ELR (cell line): ENCODE results near the gene RFLNA.

Experiments
- DNase-seq: peaks from one replicate; pipeline ENCODE4 v3.0.0-alpha.2; 2015; ENCODE audit warnings: low read depth

RFLNA gene

DNA sequence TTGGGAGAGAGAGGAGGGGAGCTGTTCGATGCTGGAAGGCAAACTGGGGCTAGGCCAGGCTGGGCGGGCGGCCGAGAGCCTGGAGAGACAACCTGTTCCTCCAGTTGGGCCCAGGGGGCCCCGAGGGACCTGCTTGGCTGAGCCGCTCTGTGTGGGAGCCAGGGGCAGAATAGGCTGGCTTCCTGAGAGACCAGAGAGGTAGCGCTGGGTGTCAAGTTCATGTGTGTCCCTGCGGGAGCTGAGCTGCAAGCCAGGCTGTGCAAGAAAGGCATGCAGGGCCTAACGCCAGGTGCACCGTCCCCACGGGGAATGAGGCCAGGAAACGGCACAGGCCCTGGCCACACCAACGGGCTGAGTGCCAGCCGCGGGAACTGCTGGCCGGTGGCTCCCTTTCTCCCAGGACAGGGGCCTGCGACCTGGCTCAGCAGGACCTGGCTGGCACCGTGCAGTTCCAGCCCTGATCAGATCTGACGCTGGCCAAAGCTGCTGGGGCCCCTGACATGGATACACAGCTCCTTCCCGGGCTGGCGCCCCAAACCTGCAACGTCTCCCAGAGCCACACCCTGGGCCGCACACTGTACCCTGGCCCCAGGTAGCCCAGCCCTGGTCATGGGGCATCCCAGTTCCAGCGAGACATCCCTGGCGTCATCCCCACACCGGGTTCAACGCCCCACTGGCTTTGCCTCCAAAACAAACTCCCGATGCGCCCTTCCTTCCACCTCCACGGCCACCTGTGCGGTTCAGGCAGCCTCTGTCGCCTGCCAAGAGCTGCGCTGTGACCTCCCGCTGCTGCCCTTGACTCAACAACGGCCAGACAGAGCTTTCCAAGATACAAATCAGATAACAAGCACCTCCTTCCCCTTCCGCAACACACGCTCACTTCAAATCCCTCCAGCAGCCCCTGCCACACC is 65.0 kb downstream of the RFLNA start:
- no peak for DNase-seq

DNA sequence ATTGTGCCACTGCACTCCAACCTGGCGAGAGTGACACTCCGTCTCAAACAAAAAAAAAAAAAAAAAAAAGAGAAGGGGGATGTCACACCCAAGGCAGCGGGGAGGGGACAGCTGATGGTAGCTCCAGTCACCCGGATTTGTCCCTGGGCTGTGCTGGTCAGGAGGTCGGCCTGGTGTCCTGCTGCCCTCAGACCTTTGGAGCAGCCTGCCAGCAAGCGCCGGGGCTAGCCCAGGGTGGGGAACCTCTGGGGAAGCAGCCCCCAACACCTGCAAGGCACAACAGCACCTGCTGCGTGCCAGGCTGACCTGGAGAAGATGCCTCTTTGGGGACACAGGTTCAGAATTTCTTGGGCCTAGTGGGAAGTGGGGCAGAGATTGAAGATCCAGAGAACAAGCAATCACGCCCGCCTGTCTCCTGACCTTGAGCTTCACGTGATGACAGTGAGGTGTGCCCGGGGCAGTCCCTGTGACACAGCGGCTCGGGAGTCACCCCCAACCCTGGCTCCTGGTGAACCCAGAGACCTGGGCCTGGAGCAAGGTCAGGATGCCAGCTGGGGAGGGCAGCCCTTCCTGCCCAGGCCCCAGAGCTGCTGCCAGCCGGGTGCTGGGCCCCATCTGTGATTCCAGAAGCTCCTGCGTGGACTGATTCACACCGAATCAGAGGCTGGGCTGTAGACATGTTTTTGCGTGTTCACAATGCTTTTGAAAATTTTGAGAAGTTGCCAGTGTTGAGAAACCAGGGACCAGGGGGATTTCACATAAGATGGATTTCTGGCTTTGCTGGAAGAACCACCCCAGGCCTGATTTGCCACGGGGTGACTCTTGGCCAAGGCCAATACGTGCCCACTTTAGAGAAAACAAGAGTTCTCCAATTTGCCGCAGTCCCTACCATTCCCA is 66.4 kb downstream of the RFLNA start:
- no peak for DNase-seq

GRCh38 chr12:124361996-124362395 is 67.1 kb downstream of the RFLNA start:
- no peak for DNase-seq

GRCh38 chr12:124363353-124363965 is 68.6 kb downstream of the RFLNA start:
- DNase-seq, result no peak

DNA sequence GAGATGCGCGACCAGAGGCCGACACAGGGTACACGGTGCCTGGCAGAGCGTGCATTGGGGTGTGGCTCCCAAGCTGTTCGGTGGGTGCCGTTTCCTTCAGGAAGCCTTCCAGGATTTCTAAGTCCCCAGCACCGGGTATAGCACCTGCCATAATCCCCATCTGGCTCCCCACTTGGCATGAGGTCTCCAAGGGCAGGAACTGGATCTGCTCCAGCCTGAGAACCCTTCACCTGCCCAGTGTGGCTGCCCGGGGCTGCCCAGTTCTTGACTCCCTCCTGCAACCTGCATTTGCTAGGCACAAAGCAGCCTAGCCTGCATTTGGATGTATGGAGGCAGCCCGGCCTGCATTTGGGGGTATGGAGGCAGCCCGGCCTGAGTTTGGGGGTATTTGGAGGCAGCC is 69.7 kb downstream of the RFLNA start:
- no peak for DNase-seq
